Right atrium auricular region (tissue), 2 donors: ENCODE data around the gene NT5C2. TPM values are rescaled to one million over a fixed set of nuclear protein-coding genes. Genes with fewer than 3 reads are reported as not detected.
A peak's percentile ranks its signal among the peaks of the same experiment; 100 is the strongest.

Experiments
- DNase-seq: peaks from one replicate; pipeline ENCODE4 v3.0.0-alpha.2; 2019; ENCODE audit warnings: low spot score
- H3K27ac ChIP-seq, 2 donors: fragments of 200-600 bp; sonication (generic); 1 replicate in 1 of 2; 2 replicates in 1 of 2; pipeline ENCODE4 v1.5.1; 2016 to 2019
- H3K27me3 ChIP-seq, 2 donors: fragments of 200-600 bp; sonication (generic); one replicate each; pipeline versions ENCODE4 v1.5.1 to v1.6.0; 2017 to 2019
- H3K36me3 ChIP-seq: fragments of 200-600 bp; sonication (generic); one replicate; pipeline ENCODE4 v1.5.1; 2016
- H3K4me1 ChIP-seq, 2 donors: fragments of 200-600 bp; sonication (generic); one replicate each; pipeline versions ENCODE4 v1.5.1 to v1.6.0; 2017 to 2019
- H3K4me3 ChIP-seq, 2 donors: fragments of 200-600 bp; sonication (generic); 1 replicate in 1 of 2; 2 replicates in 1 of 2; pipeline ENCODE4 v1.5.1; 2017 to 2019; ENCODE audit warnings: mild to moderate bottlenecking in 1 of 2, moderate library complexity in 1 of 2
- H3K9me3 ChIP-seq, 2 donors: fragments of 200-600 bp; sonication (generic); one replicate each; pipeline ENCODE4 v1.5.1; 2019
- total RNA-seq, 2 donors: library from RNA; depleted of rRNA; stranded (reverse); fragments of >200 nt; gene quantifications; one replicate each; pipeline ENCODE4 v1.1.0, GENCODE V29; 2016
- TF ChIP-seq, protein P1 (sequence below), 2 donors: fragments of 200-600 bp; sonication (generic); IDR thresholded peaks; one replicate each; pipeline ENCODE4 v1.5.1; 2019; ENCODE audit warnings: antibody characterized with exemption in 2 of 2

NT5C2 gene
- total RNA-seq = 10 to 100 TPM; 28.5 to 32.7 TPM

DNA sequence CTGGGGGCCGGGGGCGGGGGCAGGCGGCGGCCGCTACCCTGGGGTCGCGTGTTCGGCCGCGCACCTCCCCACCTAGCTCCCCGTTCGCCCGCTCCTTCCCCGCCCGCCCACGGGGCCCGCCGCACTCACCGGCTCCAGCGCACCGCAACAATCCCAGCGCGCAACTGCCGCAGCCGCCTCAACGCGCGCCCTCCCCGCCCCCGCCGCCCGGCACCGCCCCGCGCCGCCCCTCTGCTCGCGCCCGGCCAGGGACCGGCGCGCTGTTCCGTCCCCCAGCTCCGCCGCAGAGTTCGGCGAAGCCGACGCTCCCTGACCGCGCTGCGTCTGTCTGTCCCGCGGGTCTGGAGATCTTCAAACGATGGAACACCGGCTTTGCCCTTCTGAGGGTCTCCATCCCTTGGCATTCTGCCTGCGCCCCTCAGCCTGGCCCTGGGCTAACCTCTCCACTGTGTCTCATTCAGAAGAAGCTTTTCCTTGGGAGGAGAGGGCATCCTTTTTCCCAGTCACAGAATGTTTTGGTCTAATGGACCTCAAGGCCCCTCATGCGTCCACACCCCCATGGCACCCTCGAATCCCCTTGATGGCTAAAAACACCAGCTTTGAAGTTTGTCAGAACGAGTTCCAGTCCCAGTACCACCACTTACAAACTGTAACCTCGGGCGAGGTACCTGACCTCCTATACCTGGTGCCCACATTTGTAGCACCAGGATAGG is at the start of gene NT5C2:
NT5C2 (minus strand) TSS at position 166 of the 713 bp plus-strand sequence. CDS start 18,314 bp downstream, outside the sequence.
- peaks cover 0 to 56% of the 10 kb centered on the region in 2 donors for H3K4me1 ChIP-seq
- H3K4me3 ChIP-seq = peak within 1 kb of the TSS; percentile 91 to 96
- peak; percentile 73 for DNase-seq
- peak within 1 kb of the TSS; percentile 97 for H3K27ac ChIP-seq
- TF ChIP-seq, protein P1, sequence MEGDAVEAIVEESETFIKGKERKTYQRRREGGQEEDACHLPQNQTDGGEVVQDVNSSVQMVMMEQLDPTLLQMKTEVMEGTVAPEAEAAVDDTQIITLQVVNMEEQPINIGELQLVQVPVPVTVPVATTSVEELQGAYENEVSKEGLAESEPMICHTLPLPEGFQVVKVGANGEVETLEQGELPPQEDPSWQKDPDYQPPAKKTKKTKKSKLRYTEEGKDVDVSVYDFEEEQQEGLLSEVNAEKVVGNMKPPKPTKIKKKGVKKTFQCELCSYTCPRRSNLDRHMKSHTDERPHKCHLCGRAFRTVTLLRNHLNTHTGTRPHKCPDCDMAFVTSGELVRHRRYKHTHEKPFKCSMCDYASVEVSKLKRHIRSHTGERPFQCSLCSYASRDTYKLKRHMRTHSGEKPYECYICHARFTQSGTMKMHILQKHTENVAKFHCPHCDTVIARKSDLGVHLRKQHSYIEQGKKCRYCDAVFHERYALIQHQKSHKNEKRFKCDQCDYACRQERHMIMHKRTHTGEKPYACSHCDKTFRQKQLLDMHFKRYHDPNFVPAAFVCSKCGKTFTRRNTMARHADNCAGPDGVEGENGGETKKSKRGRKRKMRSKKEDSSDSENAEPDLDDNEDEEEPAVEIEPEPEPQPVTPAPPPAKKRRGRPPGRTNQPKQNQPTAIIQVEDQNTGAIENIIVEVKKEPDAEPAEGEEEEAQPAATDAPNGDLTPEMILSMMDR (IDR thresholded peaks at IDR 0.05) = no peak
- no peaks in the 10 kb centered on the region for H3K27me3 ChIP-seq
- no peaks in the 10 kb centered on the region for H3K36me3 ChIP-seq
- H3K9me3 ChIP-seq = no peaks in the 10 kb centered on the region

DNA sequence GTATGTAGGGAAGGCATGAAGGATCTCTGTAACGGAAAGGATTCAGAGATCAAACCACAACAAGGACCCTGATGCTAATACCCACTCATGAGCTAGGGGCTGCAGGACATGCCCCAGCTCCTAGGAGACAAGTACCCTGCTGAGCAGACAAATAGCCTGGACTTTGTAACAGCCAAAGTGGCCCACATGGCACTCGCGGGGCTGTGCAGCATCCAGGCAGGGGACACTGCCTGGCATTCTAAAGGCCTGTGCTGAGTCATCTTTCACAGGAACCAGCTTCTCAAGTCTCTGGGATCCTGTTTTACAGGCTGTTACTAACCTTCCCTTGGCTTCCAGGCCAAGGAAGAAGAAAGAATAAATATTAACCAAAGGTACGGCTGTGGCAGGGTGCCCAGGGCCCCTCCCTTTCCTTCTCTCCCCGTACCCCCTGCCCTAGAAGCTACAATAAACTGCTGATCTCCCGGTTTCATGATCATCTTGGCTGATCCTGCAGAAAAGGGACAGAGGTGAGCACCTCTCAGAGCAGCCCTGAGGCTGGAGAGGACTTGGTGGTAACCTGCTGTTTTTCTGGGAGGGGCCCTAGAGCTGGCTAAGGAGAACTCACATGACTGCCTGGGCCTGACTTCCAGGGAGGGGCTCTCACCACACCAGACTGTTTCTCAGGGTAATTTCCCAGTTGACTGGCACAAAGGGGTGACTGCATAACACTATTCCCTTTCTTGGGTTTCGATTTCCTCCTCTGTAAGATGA is 48.4 kb upstream of the NT5C2 start:
- peaks cover 0 to 9% of the 10 kb centered on the region in 2 donors for H3K4me1 ChIP-seq
- H3K4me3 ChIP-seq = no peak overlapping the region
- no peaks in the 10 kb centered on the region for H3K27me3 ChIP-seq
- TF ChIP-seq, protein P1 (IDR thresholded peaks at IDR 0.05) = no peak
- H3K27ac ChIP-seq = peak overlapping the region; percentile 33 to 36
- no peaks in the 10 kb centered on the region for H3K9me3 ChIP-seq
- no peak for DNase-seq
- H3K36me3 ChIP-seq = no peaks in the 10 kb centered on the region

DNA sequence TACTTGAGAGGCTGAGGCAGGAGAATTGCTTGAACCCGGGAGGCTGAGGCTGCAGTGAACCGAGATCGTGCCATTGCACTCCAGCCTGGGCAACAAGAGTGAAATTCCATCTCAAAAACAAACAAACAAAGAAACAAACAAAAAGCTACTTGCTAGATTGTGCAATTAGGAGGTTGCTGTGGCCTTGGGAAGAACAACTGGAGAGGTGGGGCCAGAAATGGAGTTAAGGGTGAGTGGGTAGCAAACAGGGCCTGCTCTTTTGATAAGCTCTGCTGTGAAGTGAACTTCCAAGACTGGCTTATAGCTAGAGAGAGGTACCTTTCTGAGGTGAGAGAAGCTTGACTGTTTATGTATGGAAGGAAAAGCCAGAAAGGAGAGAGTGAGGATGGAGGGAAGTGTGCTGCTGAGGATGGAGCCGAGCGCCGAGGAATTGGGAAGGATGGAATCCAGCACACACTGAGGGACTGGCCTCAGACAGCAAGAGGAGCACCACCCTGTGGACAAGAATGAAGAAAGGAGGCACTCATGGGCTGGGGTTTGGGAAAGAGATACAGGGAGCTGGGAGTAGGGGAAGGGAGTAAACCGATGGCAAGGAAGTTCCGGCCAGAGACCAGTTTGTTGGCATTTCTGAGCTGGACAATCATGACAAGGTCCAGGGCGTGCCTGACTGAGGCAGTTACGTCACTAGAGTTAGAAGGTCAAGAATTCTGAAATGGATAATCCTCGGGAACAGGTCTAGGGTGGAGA is 45.6 kb upstream of the NT5C2 start:
- peak; percentile 65 for DNase-seq
- Histone ChIP-seq H3K9me3 (no peaks in the 10 kb centered on the region), H3K4me1 (peaks cover 0 to 9% of the 10 kb centered on the region in 2 donors), H3K4me3 (no peak overlapping the region), H3K27me3 (no peaks in the 10 kb centered on the region), H3K27ac (no peak overlapping the region), H3K36me3 (no peaks in the 10 kb centered on the region)
- TF ChIP-seq, protein P1 (IDR thresholded peaks at IDR 0.05) = peak in 1 of 2 donors; percentile 51

DNA sequence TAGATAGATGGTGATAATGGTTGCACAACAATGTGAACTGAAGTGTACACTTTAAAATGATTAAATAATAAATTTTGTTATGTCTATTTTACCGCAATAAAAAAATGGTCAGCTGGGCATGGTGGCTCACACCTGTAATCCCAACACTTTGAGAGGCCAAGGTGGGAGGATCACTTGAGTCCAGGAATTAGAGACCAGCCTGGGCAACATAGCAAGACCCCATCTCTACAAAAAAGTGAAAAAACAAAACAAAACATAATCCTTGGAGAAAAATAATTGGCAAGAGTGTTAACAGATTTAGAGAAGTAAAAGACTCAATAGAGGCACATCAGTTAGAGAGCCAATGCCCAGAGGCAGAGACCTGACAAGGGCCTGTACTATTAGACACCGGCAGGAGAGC is 42.7 kb upstream of the NT5C2 start:
- H3K9me3 ChIP-seq = no peaks in the 10 kb centered on the region
- DNase-seq = no peak
- H3K27ac ChIP-seq = no peak overlapping the region
- TF ChIP-seq, protein P1 (IDR thresholded peaks at IDR 0.05) = no peak
- no peaks in the 10 kb centered on the region for H3K36me3 ChIP-seq
- peaks cover 0 to 4% of the 10 kb centered on the region in 2 donors for H3K4me1 ChIP-seq
- H3K4me3 ChIP-seq = no peak overlapping the region
- no peaks in the 10 kb centered on the region for H3K27me3 ChIP-seq

DNA sequence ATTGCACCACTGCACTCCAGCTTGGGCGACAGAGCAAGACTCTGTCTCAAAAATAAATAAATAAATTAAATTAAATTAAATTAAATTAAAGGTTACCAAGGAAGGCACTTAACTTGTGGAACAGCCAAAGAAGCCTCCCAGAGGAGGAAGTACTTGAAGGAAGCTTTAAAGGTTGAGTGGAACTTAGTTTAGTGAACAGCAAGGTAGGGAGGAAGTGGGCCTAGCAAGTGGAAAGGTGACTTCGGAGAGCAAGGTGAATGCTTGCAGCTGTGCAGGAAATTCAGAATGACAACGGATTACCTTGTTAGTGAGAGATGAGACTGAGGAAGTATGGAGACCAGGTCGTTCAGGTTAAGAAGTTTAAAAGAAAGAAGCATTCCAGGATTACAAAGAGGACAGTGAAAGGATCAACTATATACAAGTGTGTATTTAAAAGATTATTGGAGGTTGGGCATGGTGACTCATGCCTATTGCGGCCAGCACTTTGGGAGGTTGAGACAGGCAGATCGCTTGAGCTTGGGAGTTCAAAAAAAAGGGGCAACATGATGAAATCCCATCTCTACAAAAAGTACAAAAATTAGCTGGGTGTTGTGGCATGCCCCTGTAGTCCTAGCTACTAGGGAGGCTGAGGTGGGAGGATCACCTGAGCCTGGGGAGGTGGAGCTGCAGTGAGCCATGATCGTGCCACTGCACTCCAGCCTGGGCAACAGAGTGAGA is 39.9 kb upstream of the NT5C2 start:
- no peak for DNase-seq

More for the DNA sequence above, 39.9 kb upstream of the NT5C2 start:
- TF ChIP-seq, protein P1 (IDR thresholded peaks at IDR 0.05) = no peak
- Histone ChIP-seq H3K27ac (peak overlapping the region in 1 of 2 donors; percentile 83), H3K27me3 (no peaks in the 10 kb centered on the region), H3K4me1 (peaks cover 0 to 9% of the 10 kb centered on the region in 2 donors), H3K4me3 (no peak overlapping the region), H3K36me3 (no peaks in the 10 kb centered on the region), H3K9me3 (no peaks in the 10 kb centered on the region)
